ENCODE data around the gene GPATCH8. TPM values are rescaled to one million over a fixed set of nuclear protein-coding genes. Genes with fewer than 3 reads are reported as not detected.

Gene GPATCH8
- total RNA-seq, 1 experiment from 2014 or later: 51.5 TPM

DNA sequence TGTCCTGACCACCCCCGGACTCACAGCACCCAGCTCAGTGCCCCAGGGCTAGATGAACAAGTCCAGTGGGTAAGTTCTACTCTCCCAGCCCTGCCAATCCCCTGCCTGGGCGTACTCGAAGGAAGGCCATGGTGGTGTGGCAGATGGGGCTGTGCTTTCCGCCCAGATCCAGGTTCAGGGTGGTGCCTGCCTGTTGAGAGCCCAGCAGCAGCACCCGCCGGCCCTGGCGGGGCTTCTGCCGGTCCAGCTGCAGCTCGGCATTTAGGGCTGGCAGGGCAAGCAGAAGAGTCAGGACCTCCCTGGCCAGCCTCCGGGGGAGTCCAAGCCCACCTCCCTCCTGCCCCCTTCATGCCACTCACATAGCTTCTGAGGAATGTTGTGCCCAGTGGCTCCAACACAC is 123.3 kb downstream of the GPATCH8 start:
- no peak overlapping the region for H3T11ph ChIP-seq (ENCODE audit: low read length)
- no peak overlapping the region for H3K4me2 ChIP-seq (ENCODE audit: insufficient read depth, insufficient read length, low read length)
- H3K56ac ChIP-seq (ENCODE audit: insufficient read length, low read depth, low read length): no peak overlapping the region
- no peak overlapping the region; the same call in 1 of the 2 replicates for H3K14ac ChIP-seq (ENCODE audit: insufficient read depth, low read length)
- H2BK120ac ChIP-seq (ENCODE audit: low read depth, low read length, poor library complexity, severe bottlenecking): no peak overlapping the region
- H3K27me3 ChIP-seq (ENCODE audit: insufficient read depth, low read length): peaks cover 14% of the 10 kb centered on the region; the same call in 1 of the 2 replicates
- no peak overlapping the region for H2AK5ac ChIP-seq (ENCODE audit: insufficient read length, low read length)
- H4K5ac ChIP-seq (ENCODE audit: insufficient read length, low read depth, low read length): no peak overlapping the region
- no peak overlapping the region for H3K4ac ChIP-seq (ENCODE audit: low read depth, low read length)
- DNase-seq: no peak
- TF ChIP-seq, protein P1, sequence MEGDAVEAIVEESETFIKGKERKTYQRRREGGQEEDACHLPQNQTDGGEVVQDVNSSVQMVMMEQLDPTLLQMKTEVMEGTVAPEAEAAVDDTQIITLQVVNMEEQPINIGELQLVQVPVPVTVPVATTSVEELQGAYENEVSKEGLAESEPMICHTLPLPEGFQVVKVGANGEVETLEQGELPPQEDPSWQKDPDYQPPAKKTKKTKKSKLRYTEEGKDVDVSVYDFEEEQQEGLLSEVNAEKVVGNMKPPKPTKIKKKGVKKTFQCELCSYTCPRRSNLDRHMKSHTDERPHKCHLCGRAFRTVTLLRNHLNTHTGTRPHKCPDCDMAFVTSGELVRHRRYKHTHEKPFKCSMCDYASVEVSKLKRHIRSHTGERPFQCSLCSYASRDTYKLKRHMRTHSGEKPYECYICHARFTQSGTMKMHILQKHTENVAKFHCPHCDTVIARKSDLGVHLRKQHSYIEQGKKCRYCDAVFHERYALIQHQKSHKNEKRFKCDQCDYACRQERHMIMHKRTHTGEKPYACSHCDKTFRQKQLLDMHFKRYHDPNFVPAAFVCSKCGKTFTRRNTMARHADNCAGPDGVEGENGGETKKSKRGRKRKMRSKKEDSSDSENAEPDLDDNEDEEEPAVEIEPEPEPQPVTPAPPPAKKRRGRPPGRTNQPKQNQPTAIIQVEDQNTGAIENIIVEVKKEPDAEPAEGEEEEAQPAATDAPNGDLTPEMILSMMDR (conservative IDR thresholded peaks at IDR 0.05): no peak
- H3K36me3 Mint-ChIP-seq (ENCODE audit: insufficient read depth in 1 of 3, low read depth in 3 of 3): peaks cover 0 to 4% (median 0%) of the 10 kb centered on the region in 3 experiments; a peak in 1 of 7 replicates
- H2BK5ac ChIP-seq (ENCODE audit: insufficient read length, low read length): no peak overlapping the region
- H4K91ac ChIP-seq (ENCODE audit: insufficient read length, low read depth, low read length): no peak overlapping the region
- H3K4me1 Mint-ChIP-seq: peaks cover 10 to 28% of the 10 kb centered on the region in 2 experiments
- H3K4me1 ChIP-seq (ENCODE audit: insufficient read depth, low read length): peaks cover 3% of the 10 kb centered on the region
- no peak overlapping the region for H2BK12ac ChIP-seq (ENCODE audit: insufficient read length, low read depth, low read length)
- H3K79me1 ChIP-seq (ENCODE audit: insufficient read depth, low read depth, low read length, poor library complexity, severe bottlenecking): no peaks in the 10 kb centered on the region
- H3K4me3 Mint-ChIP-seq: no peak overlapping the region
- peaks cover 35% of the 10 kb centered on the region for H3K27me3 Mint-ChIP-seq (ENCODE audit: low read depth)
- H4K20me1 ChIP-seq (ENCODE audit: control insufficient read depth, insufficient read depth, insufficient read length): no peaks in the 10 kb centered on the region
- peaks cover 7% of the 10 kb centered on the region for H3K23me2 ChIP-seq (ENCODE audit: insufficient read length, low read depth, low read length, poor library complexity, severe bottlenecking)
- H2BK20ac ChIP-seq (ENCODE audit: low read depth, low read length, poor library complexity, severe bottlenecking): no peak overlapping the region
- WGBS (ENCODE audit: extremely low coverage, insufficient read length, low lambda C conversion rate): no CpG with 5 or more reads among the region's 10 CpGs
- H3K9me3 ChIP-seq (ENCODE audit: control insufficient read depth, low read depth, low read length): no peaks in the 10 kb centered on the region
- H3K9me3 Mint-ChIP-seq: no peaks in the 10 kb centered on the region; a peak in 1 of 5 replicates
- H3K79me2 ChIP-seq (ENCODE audit: insufficient read depth, low read length): no peaks in the 10 kb centered on the region
- no peak overlapping the region for H2BK15ac ChIP-seq (ENCODE audit: low read depth, low read length)
- H3K27ac Mint-ChIP-seq: no peak overlapping the region
- H3K18ac ChIP-seq (ENCODE audit: insufficient read length, low read depth, low read length): no peak overlapping the region
- H3K9ac ChIP-seq (ENCODE audit: extremely low read depth, insufficient read length, low read length): no peak overlapping the region
- no peak overlapping the region for H2AFZ ChIP-seq (ENCODE audit: low read length)
- no peak overlapping the region for H3K27ac ChIP-seq (ENCODE audit: insufficient read length, low read depth, low read length)
- no peak overlapping the region for H3K23ac ChIP-seq (ENCODE audit: insufficient read length, low read depth, low read length)
- H4K8ac ChIP-seq (replicated peaks; ENCODE audit: insufficient read length, low read depth, low read length): no peak overlapping the region
